ENCODE data around the gene CLCN6. TPM values are rescaled to one million over a fixed set of nuclear protein-coding genes. Genes with fewer than 3 reads are reported as not detected.

The CLCN6 gene
- total and polyA plus RNA-seq, 2 donors (not counting 1 experiment from before 2014, with no cell fraction given) = 35.0 to 99.8 TPM

DNA sequence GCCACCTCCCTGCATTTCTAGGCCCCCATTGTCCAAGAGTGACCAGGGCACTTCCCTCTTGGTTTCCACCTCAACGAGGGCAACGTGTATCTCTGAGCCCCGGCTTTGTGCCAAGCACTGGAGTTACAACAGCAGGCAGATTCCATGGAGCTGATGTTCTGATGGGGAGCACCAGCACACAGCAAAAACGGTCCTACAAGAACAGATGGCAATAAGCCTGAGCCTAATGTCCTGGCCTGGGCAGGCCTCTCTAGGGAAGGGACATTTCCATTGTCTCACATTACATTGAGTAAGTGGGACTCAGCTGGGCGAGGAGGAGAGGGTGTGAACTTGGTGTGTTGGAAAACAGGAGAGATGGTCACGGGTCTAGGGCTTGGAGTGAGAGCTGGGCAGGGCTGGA is 79.9 kb downstream of the CLCN6 start:
- TF ChIP-seq EZH2 (IDR thresholded peaks at IDR 0.05; ENCODE audit: borderline replicate concordance, insufficient read depth, low read depth, low read length, poor library complexity, severe bottlenecking) = no peak
- TF ChIP-seq, protein P1, sequence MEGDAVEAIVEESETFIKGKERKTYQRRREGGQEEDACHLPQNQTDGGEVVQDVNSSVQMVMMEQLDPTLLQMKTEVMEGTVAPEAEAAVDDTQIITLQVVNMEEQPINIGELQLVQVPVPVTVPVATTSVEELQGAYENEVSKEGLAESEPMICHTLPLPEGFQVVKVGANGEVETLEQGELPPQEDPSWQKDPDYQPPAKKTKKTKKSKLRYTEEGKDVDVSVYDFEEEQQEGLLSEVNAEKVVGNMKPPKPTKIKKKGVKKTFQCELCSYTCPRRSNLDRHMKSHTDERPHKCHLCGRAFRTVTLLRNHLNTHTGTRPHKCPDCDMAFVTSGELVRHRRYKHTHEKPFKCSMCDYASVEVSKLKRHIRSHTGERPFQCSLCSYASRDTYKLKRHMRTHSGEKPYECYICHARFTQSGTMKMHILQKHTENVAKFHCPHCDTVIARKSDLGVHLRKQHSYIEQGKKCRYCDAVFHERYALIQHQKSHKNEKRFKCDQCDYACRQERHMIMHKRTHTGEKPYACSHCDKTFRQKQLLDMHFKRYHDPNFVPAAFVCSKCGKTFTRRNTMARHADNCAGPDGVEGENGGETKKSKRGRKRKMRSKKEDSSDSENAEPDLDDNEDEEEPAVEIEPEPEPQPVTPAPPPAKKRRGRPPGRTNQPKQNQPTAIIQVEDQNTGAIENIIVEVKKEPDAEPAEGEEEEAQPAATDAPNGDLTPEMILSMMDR (IDR thresholded peaks at IDR 0.05) = no peak
- intact Hi-C loops (cut with micrococcal nuclease) = no loop called here
- H3K27ac ChIP-seq (ENCODE audit: low read length in 2 of 2) = no peak overlapping the region
- no peaks in the 10 kb centered on the region for H3K79me2 ChIP-seq (ENCODE audit: control insufficient read depth, insufficient read depth, low read length)
- 82% methylated on average over 6 of the region's 6 CpGs for WGBS (ENCODE audit: insufficient coverage)
- H3K4me3 ChIP-seq (ENCODE audit: control extremely low read depth in 1 of 5, extremely low read depth in 1 of 5, insufficient read depth in 1 of 5, low read depth in 2 of 5, low read length in 4 of 5) = no peak overlapping the region
- Mint-ChIP-seq H3K9me3 (ENCODE audit: insufficient read depth) (no peaks in the 10 kb centered on the region), H3K4me1 (no peaks in the 10 kb centered on the region), H3K27ac (no peak overlapping the region), H3K27me3 (peaks cover 9% of the 10 kb centered on the region), H3K4me3 (no peak overlapping the region)
- no peaks in the 10 kb centered on the region for H3K4me1 ChIP-seq (ENCODE audit: control insufficient read depth in 2 of 2, insufficient read depth in 2 of 2, low read length in 2 of 2)
- H3K4me2 ChIP-seq (replicated peaks; ENCODE audit: low read depth, low read length, poor library complexity, severe bottlenecking) = no peak overlapping the region
- no peak overlapping the region for H2AFZ ChIP-seq (ENCODE audit: insufficient read depth, low read depth, low read length, poor library complexity, severe bottlenecking)
- ChIA-PET POLR2A (no interaction called here), CTCF (no interaction called here)
- peaks cover 0 to 3% (median 0%) of the 10 kb centered on the region in 3 donors for H3K9me3 ChIP-seq (ENCODE audit: control extremely low read depth in 1 of 3, control insufficient read depth in 2 of 3, insufficient read depth in 1 of 3, low read length in 2 of 3)
- no peak overlapping the region for H3K9ac ChIP-seq (ENCODE audit: low read length)
- peaks cover 0 to 5% (median 0%) of the 10 kb centered on the region in 4 experiments for H3K27me3 ChIP-seq (replicated peaks in 1 of 4; ENCODE audit: control extremely low read depth in 1 of 4, control insufficient read depth in 3 of 4, insufficient read depth in 4 of 4, low read length in 3 of 4)
- no peaks in the 10 kb centered on the region for H3K36me3 ChIP-seq (replicated peaks in 1 of 2; ENCODE audit: control extremely low read depth in 1 of 2, control insufficient read depth in 1 of 2, extremely low read depth in 1 of 2, insufficient read depth in 2 of 2, low read length in 1 of 2)
- DNase-seq = no peak
- no peak for ATAC-seq (ENCODE audit: low read depth)
- H4K20me1 ChIP-seq (ENCODE audit: control insufficient read depth, insufficient read depth, low read length, poor library complexity, severe bottlenecking) = no peaks in the 10 kb centered on the region

DNA sequence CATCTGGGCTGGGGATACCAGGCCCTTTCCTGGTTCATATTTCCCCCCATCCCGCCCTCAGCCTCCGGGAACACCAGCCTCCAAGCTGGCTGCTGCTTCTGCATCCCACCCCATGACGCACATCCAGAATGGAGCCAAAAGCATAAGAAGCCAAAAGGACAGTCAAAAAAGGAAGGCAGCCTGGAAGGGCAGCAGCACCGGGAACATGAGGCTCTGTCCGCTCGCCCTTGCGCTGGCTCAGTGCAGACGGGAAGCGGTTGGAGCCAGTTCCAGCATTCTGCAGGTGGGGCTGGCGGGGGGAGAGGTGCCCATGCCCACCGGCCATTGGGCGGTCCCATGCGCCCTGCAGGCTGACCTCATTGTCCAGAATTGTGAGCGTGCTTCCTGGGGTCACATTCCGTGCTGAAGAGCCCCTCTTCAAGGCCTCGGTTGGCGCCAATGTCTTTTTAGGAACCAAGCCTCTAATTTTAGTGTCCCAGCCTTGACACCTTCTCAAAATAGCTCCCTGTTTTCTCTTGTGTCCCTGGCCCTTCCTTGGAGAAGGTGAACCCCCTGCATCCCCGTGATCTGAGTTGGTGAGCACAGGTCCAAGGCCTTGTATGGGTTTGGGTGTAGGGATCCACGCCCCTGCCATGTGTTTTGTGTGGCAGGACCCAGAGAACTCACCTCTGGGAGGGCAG is 81.1 kb downstream of the CLCN6 start:
- TF ChIP-seq EZH2 (IDR thresholded peaks at IDR 0.05; ENCODE audit: borderline replicate concordance, insufficient read depth, low read depth, low read length, poor library complexity, severe bottlenecking) = no peak
- TF ChIP-seq, protein P1 (IDR thresholded peaks at IDR 0.05) = no peak
- Mint-ChIP-seq H3K27ac (no peak overlapping the region), H3K27me3 (peaks cover 6% of the 10 kb centered on the region), H3K9me3 (ENCODE audit: insufficient read depth) (no peaks in the 10 kb centered on the region), H3K4me3 (no peak overlapping the region), H3K4me1 (no peaks in the 10 kb centered on the region)
- Histone ChIP-seq H3K4me1 (ENCODE audit: control insufficient read depth in 2 of 2, insufficient read depth in 2 of 2, low read length in 2 of 2) (no peaks in the 10 kb centered on the region), H3K4me3 (ENCODE audit: control extremely low read depth in 1 of 5, extremely low read depth in 1 of 5, insufficient read depth in 1 of 5, low read depth in 2 of 5, low read length in 4 of 5) (no peak overlapping the region), H3K79me2 (ENCODE audit: control insufficient read depth, insufficient read depth, low read length) (no peaks in the 10 kb centered on the region), H2AFZ (ENCODE audit: insufficient read depth, low read depth, low read length, poor library complexity, severe bottlenecking) (no peak overlapping the region), H3K9me3 (ENCODE audit: control extremely low read depth in 1 of 3, control insufficient read depth in 2 of 3, insufficient read depth in 1 of 3, low read length in 2 of 3) (no peaks in the 10 kb centered on the region), H4K20me1 (ENCODE audit: control insufficient read depth, insufficient read depth, low read length, poor library complexity, severe bottlenecking) (no peaks in the 10 kb centered on the region), H3K36me3 (replicated peaks in 1 of 2; ENCODE audit: control extremely low read depth in 1 of 2, control insufficient read depth in 1 of 2, extremely low read depth in 1 of 2, insufficient read depth in 2 of 2, low read length in 1 of 2) (no peaks in the 10 kb centered on the region), H3K27ac (ENCODE audit: low read length in 2 of 2) (no peak overlapping the region), H3K9ac (ENCODE audit: low read length) (no peak overlapping the region), H3K4me2 (replicated peaks; ENCODE audit: low read depth, low read length, poor library complexity, severe bottlenecking) (no peak overlapping the region), H3K27me3 (replicated peaks in 1 of 4; ENCODE audit: control extremely low read depth in 1 of 4, control insufficient read depth in 3 of 4, insufficient read depth in 4 of 4, low read length in 3 of 4) (no peaks in the 10 kb centered on the region)
- no peak for DNase-seq
- intact Hi-C loops (cut with micrococcal nuclease) = no loop called here
- 92% methylated on average over 18 of the region's 19 CpGs for WGBS (ENCODE audit: insufficient coverage)
- CTCF ChIA-PET = interaction anchor here (0.8 kb wide), 1 partner anchor 48 kb away, joined by 3 read pairs; no protein-coding TSS in a partner anchor
- ATAC-seq (ENCODE audit: low read depth) = no peak
- POLR2A ChIA-PET = interaction anchor here (0.6 kb wide), 1 partner anchor 20 kb away, joined by 12 read pairs; no protein-coding TSS in a partner anchor

Data from B cell (primary cell).